OCI-LY1 (cell line): Measurements from ENCODE around the gene SLC24A3.

Experiments
- EZH2 ChIP-seq: fragments of 200-600 bp; sonication (generic), shearing (Covaris generic); IDR thresholded peaks from 2 replicates; pipeline ENCODE4 v1.8.0; 2017; ENCODE audit warnings: borderline replicate concordance, mixed run types, mild to moderate bottlenecking, antibody characterized with exemption, low read length, moderate library complexity, mixed read lengths
- TF ChIP-seq, protein P1 (sequence below): fragments of 200-600 bp; sonication (generic), shearing (Covaris generic); IDR thresholded peaks from 2 replicates; pipeline ENCODE4 v1.5.1; 2017; ENCODE audit warnings: mild to moderate bottlenecking, antibody characterized with exemption, low read length, moderate library complexity, mixed read lengths

DNA sequence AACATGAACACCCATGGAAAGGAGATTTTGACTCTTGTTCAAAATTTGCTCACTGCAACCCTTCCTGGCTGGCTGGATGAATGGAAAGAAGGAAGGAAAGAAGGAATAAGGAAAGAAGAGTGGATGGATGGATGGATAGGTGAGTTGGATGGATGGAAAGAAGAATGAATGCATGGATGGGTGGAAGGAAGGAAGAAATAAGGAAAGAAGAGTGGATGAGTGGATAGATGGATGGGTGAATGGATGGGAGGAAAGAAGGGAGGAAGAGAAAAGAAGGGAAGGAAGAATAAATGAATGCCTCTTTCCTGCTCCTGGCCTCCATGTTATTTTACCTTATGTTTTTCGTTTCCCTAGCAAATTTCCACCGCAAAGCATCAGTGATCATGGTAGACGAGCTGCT lies 471.4 kb downstream of the SLC24A3 start:
- TF ChIP-seq, protein P1, sequence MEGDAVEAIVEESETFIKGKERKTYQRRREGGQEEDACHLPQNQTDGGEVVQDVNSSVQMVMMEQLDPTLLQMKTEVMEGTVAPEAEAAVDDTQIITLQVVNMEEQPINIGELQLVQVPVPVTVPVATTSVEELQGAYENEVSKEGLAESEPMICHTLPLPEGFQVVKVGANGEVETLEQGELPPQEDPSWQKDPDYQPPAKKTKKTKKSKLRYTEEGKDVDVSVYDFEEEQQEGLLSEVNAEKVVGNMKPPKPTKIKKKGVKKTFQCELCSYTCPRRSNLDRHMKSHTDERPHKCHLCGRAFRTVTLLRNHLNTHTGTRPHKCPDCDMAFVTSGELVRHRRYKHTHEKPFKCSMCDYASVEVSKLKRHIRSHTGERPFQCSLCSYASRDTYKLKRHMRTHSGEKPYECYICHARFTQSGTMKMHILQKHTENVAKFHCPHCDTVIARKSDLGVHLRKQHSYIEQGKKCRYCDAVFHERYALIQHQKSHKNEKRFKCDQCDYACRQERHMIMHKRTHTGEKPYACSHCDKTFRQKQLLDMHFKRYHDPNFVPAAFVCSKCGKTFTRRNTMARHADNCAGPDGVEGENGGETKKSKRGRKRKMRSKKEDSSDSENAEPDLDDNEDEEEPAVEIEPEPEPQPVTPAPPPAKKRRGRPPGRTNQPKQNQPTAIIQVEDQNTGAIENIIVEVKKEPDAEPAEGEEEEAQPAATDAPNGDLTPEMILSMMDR = no peak
- no peak for TF ChIP-seq EZH2
